ENCODE measurements around the gene BDKRB2.
"Not testable (repeated sequence)": the region's sequence is repeated elsewhere in the genome, so short reads cannot be mapped to it uniquely, and the experiment has no call there.

BDKRB2 gene

GRCh38 chr14:96240641-96241040 is 36.0 kb downstream of the BDKRB2 start:
- H3K4me3 ChIP-seq (replicated peaks; ENCODE audit: insufficient read depth, low read length) = no peak overlapping the region
- TF ChIP-seq GABPA (IDR thresholded peaks at IDR 0.05; ENCODE audit: low read depth) (no peak), REST (IDR thresholded peaks at IDR 0.05; ENCODE audit: insufficient replicate concordance, low read depth) (no peak), CTCF (IDR thresholded peaks at IDR 0.05; ENCODE audit: insufficient read depth, low read length) (no peak), SPI1 (IDR thresholded peaks at IDR 0.05; ENCODE audit: borderline replicate concordance, low read depth) (no peak), POLR2AphosphoS5 (IDR thresholded peaks at IDR 0.05; ENCODE audit: low read depth) (no peak)
- no peak overlapping the region for H3K27ac ChIP-seq (replicated peaks)
- no peak for DNase-seq (ENCODE audit: low read depth in 1 of 2, low spot score in 1 of 2)
- no peaks in the 10 kb centered on the region for H3K27me3 ChIP-seq (ENCODE audit: insufficient read depth, poor library complexity, severe bottlenecking)

GRCh38 chr14:96242126-96242525 is 37.5 kb downstream of the BDKRB2 start:
- TF ChIP-seq CTCF (IDR thresholded peaks at IDR 0.05; ENCODE audit: insufficient read depth, low read length) = no peak
- TF ChIP-seq SPI1 (IDR thresholded peaks at IDR 0.05; ENCODE audit: borderline replicate concordance, low read depth) = no peak
- TF ChIP-seq POLR2AphosphoS5 (IDR thresholded peaks at IDR 0.05; ENCODE audit: low read depth) = no peak
- no peak for TF ChIP-seq REST (IDR thresholded peaks at IDR 0.05; ENCODE audit: insufficient replicate concordance, low read depth)
- no peak for TF ChIP-seq GABPA (IDR thresholded peaks at IDR 0.05; ENCODE audit: low read depth)
- no peak overlapping the region for H3K4me3 ChIP-seq (replicated peaks; ENCODE audit: insufficient read depth, low read length)
- no peak for DNase-seq (ENCODE audit: low read depth in 1 of 2, low spot score in 1 of 2)

GRCh38 chr14:96243785-96244184 is 39.1 kb downstream of the BDKRB2 start:
- no peak overlapping the region for H3K27ac ChIP-seq (replicated peaks)
- H3K4me3 ChIP-seq (replicated peaks; ENCODE audit: insufficient read depth, low read length) = no peak overlapping the region
- no peak for DNase-seq (ENCODE audit: low read depth in 1 of 2, low spot score in 1 of 2)
- H3K27me3 ChIP-seq (ENCODE audit: insufficient read depth, poor library complexity, severe bottlenecking) = no peaks in the 10 kb centered on the region
- TF ChIP-seq POLR2AphosphoS5 (IDR thresholded peaks at IDR 0.05; ENCODE audit: low read depth) (no peak), GABPA (IDR thresholded peaks at IDR 0.05; ENCODE audit: low read depth) (no peak), SPI1 (IDR thresholded peaks at IDR 0.05; ENCODE audit: borderline replicate concordance, low read depth) (no peak), CTCF (IDR thresholded peaks at IDR 0.05; ENCODE audit: insufficient read depth, low read length) (no peak), REST (IDR thresholded peaks at IDR 0.05; ENCODE audit: insufficient replicate concordance, low read depth) (no peak)

More at GRCh38 chr14:96242126-96242525, 37.5 kb downstream of the BDKRB2 start:
- H3K27ac ChIP-seq (replicated peaks) = no peak overlapping the region
- no peaks in the 10 kb centered on the region for H3K27me3 ChIP-seq (ENCODE audit: insufficient read depth, poor library complexity, severe bottlenecking)

- not testable (repeated sequence) for H3K27me3 ChIP-seq (ENCODE audit: insufficient read depth, poor library complexity, severe bottlenecking); DNase-seq (ENCODE audit: low read depth in 1 of 2, low spot score in 1 of 2); H3K4me3 ChIP-seq (replicated peaks; ENCODE audit: insufficient read depth, low read length); H3K27ac ChIP-seq (replicated peaks)
These were observed 40.4 kb downstream of the BDKRB2 start for GRCh38 chr14:96245074-96245473.
